Activated CD4-positive, alpha-beta memory T cell treated with anti-CD3 and anti-CD28 coated beads for 36 hours (primary cell): ENCODE results near the gene ZNF804A. TPM values are rescaled to one million over a fixed set of nuclear protein-coding genes. Genes with fewer than 3 reads are reported as not detected.
A peak's percentile ranks its signal among the peaks of the same experiment; 100 is the strongest.

Experiments used
- CTCF ChIA-PET: fragments of 350-600 bp; sonication (Branson Sonifier 250); formaldehyde crosslinking; loops from one replicate; lab custom pipeline; 2021; ENCODE audit warnings: antibody characterized with exemption, inconsistent platforms; lab: Charles Lee
- POLR2A ChIA-PET: fragments of 350-600 bp; sonication (Branson Sonifier 250); formaldehyde crosslinking; loops from one replicate; lab custom pipeline; 2021; ENCODE audit warnings: antibody characterized with exemption; lab: Charles Lee
- DNase-seq: peaks from one replicate; pipeline ENCODE4 v3.0.0-alpha.2; 2020
- H3K27ac Mint-ChIP-seq: one replicate; pipeline ENCODE4 v1.8.0; 2021; ENCODE audit warnings: mixed read lengths
- H3K27me3 Mint-ChIP-seq: one replicate; pipeline ENCODE4 v1.8.0; 2021; ENCODE audit warnings: mixed read lengths
- H3K36me3 Mint-ChIP-seq: one replicate; pipeline ENCODE4 v1.8.0; 2021; ENCODE audit warnings: mixed read lengths
- H3K4me1 Mint-ChIP-seq: one replicate; pipeline ENCODE4 v1.8.0; 2021; ENCODE audit warnings: low read depth, mixed read lengths
- H3K4me3 Mint-ChIP-seq: one replicate; pipeline ENCODE4 v1.8.0; 2021; ENCODE audit warnings: mild to moderate bottlenecking, mixed read lengths
- H3K9me3 Mint-ChIP-seq: one replicate; pipeline ENCODE4 v1.8.0; 2021; ENCODE audit warnings: mixed read lengths
- intact Hi-C: fragments of 100-400 bp; cut with micrococcal nuclease; formaldehyde crosslinking; loops from one replicate; pipeline ENCODE4 v1.15.1; 2023
- total RNA-seq, 2 experiments: library from RNA; stranded (reverse); gene quantifications; one replicate each; pipeline ENCODE4 v1.2.3, GENCODE V29; 2021

ZNF804A gene
- total RNA-seq: not detected

GRCh38 chr2:184598316-184599053, at the start of gene ZNF804A:
ZNF804A (plus strand) TSS chr2:184598529; CDS start chr2:184598960, 431 bp downstream.
- H3K27me3 Mint-ChIP-seq: peaks cover 36% of the 10 kb centered on the region
- ChIA-PET POLR2A (interaction anchor here (0.5 kb wide), 1 partner anchor 610 kb away, joined by 3 read pairs; no protein-coding TSS in a partner anchor), CTCF (no interaction called here)
- DNase-seq: peak; percentile 11
- H3K4me3 Mint-ChIP-seq: peak within 1 kb of the TSS; percentile 36
- peaks cover 10% of the 10 kb centered on the region for H3K4me1 Mint-ChIP-seq
- no peaks in the 10 kb centered on the region for H3K9me3 Mint-ChIP-seq
- intact Hi-C loops: no loop called here
- H3K27ac Mint-ChIP-seq: no peak within 1 kb of the TSS
- no peaks in the 10 kb centered on the region for H3K36me3 Mint-ChIP-seq

- Mint-ChIP-seq H3K27ac (no peak overlapping the region), H3K27me3 (no peaks in the 10 kb centered on the region), H3K9me3 (no peaks in the 10 kb centered on the region), H3K36me3 (no peaks in the 10 kb centered on the region), H3K4me3 (no peak overlapping the region), H3K4me1 (no peaks in the 10 kb centered on the region)
- ChIA-PET CTCF (no interaction called here), POLR2A (no interaction called here)
- intact Hi-C loops: no loop called here
- DNase-seq: no peak
Measured at GRCh38 chr2:184549153-184549552, 49.2 kb upstream of the ZNF804A start.

- Mint-ChIP-seq H3K4me1 (no peaks in the 10 kb centered on the region), H3K27ac (no peak overlapping the region), H3K27me3 (no peaks in the 10 kb centered on the region), H3K36me3 (no peaks in the 10 kb centered on the region), H3K9me3 (no peaks in the 10 kb centered on the region), H3K4me3 (no peak overlapping the region)
- DNase-seq: no peak
- ChIA-PET POLR2A (no interaction called here), CTCF (no interaction called here)
- intact Hi-C loops: no loop called here
Measured at GRCh38 chr2:184551626-184552025, 46.7 kb upstream of the ZNF804A start.

GRCh38 chr2:184554736-184555135, 43.6 kb upstream of the ZNF804A start:
- POLR2A ChIA-PET: no interaction called here
- no peak overlapping the region for H3K4me3 Mint-ChIP-seq
- DNase-seq: no peak
- H3K9me3 Mint-ChIP-seq: no peaks in the 10 kb centered on the region
- intact Hi-C loops: no loop called here
- H3K27me3 Mint-ChIP-seq: no peaks in the 10 kb centered on the region
- CTCF ChIA-PET: no interaction called here
- H3K36me3 Mint-ChIP-seq: no peaks in the 10 kb centered on the region
- H3K27ac Mint-ChIP-seq: no peak overlapping the region
- H3K4me1 Mint-ChIP-seq: no peaks in the 10 kb centered on the region

- Mint-ChIP-seq H3K27me3 (no peaks in the 10 kb centered on the region), H3K9me3 (no peaks in the 10 kb centered on the region), H3K27ac (no peak overlapping the region), H3K4me1 (no peaks in the 10 kb centered on the region), H3K4me3 (no peak overlapping the region), H3K36me3 (no peaks in the 10 kb centered on the region)
- DNase-seq: no peak
- CTCF ChIA-PET: no interaction called here
- POLR2A ChIA-PET: no interaction called here
- intact Hi-C loops: no loop called here
Measured at GRCh38 chr2:184555352-184555751, 43.0 kb upstream of the ZNF804A start.

GRCh38 chr2:184556639-184557038, 41.7 kb upstream of the ZNF804A start:
- Mint-ChIP-seq H3K27me3 (no peaks in the 10 kb centered on the region), H3K27ac (no peak overlapping the region), H3K36me3 (no peaks in the 10 kb centered on the region), H3K4me3 (no peak overlapping the region), H3K4me1 (no peaks in the 10 kb centered on the region), H3K9me3 (peaks cover 4% of the 10 kb centered on the region)
- intact Hi-C loops: no loop called here
- POLR2A ChIA-PET: no interaction called here
- no peak for DNase-seq
- CTCF ChIA-PET: no interaction called here

- Mint-ChIP-seq H3K27ac (no peak overlapping the region), H3K9me3 (peaks cover 4% of the 10 kb centered on the region), H3K4me1 (no peaks in the 10 kb centered on the region), H3K4me3 (no peak overlapping the region), H3K27me3 (no peaks in the 10 kb centered on the region), H3K36me3 (no peaks in the 10 kb centered on the region)
- intact Hi-C loops: no loop called here
- no peak for DNase-seq
- POLR2A ChIA-PET: no interaction called here
- CTCF ChIA-PET: no interaction called here
Measured at GRCh38 chr2:184558713-184559464, 39.4 kb upstream of the ZNF804A start.

GRCh38 chr2:184560603-184561002, 37.7 kb upstream of the ZNF804A start:
- Mint-ChIP-seq H3K36me3 (no peaks in the 10 kb centered on the region), H3K27ac (no peak overlapping the region), H3K4me3 (no peak overlapping the region), H3K27me3 (no peaks in the 10 kb centered on the region), H3K4me1 (no peaks in the 10 kb centered on the region), H3K9me3 (peaks cover 4% of the 10 kb centered on the region)
- POLR2A ChIA-PET: no interaction called here
- intact Hi-C loops: no loop called here
- CTCF ChIA-PET: no interaction called here
- no peak for DNase-seq

- H3K9me3 Mint-ChIP-seq: peaks cover 5% of the 10 kb centered on the region
- CTCF ChIA-PET: no interaction called here
Measured at GRCh38 chr2:184562532-184562931, 35.8 kb upstream of the ZNF804A start.

GRCh38 chr2:184564092-184564491, 34.2 kb upstream of the ZNF804A start:
- Mint-ChIP-seq H3K27ac (no peak overlapping the region), H3K9me3 (peaks cover 5% of the 10 kb centered on the region), H3K4me3 (no peak overlapping the region), H3K4me1 (no peaks in the 10 kb centered on the region), H3K27me3 (no peaks in the 10 kb centered on the region), H3K36me3 (no peaks in the 10 kb centered on the region)
- ChIA-PET CTCF (no interaction called here), POLR2A (no interaction called here)
- no peak for DNase-seq
- intact Hi-C loops: no loop called here

More at GRCh38 chr2:184562532-184562931, 35.8 kb upstream of the ZNF804A start:
- Mint-ChIP-seq H3K4me3 (no peak overlapping the region), H3K36me3 (no peaks in the 10 kb centered on the region), H3K27ac (no peak overlapping the region), H3K27me3 (no peaks in the 10 kb centered on the region), H3K4me1 (no peaks in the 10 kb centered on the region)
- intact Hi-C loops: no loop called here
- no peak for DNase-seq
- POLR2A ChIA-PET: no interaction called here

- Mint-ChIP-seq H3K9me3 (peaks cover 2% of the 10 kb centered on the region), H3K27me3 (no peaks in the 10 kb centered on the region), H3K36me3 (no peaks in the 10 kb centered on the region), H3K4me1 (no peaks in the 10 kb centered on the region), H3K27ac (no peak overlapping the region), H3K4me3 (no peak overlapping the region)
- ChIA-PET CTCF (no interaction called here), POLR2A (no interaction called here)
- DNase-seq: no peak
- intact Hi-C loops: no loop called here
Measured at GRCh38 chr2:184566716-184567115, 31.6 kb upstream of the ZNF804A start.

GRCh38 chr2:184577056-184577455, 21.3 kb upstream of the ZNF804A start:
- no peaks in the 10 kb centered on the region for H3K27me3 Mint-ChIP-seq
- ChIA-PET POLR2A (no interaction called here), CTCF (no interaction called here)
- H3K27ac Mint-ChIP-seq: no peak overlapping the region
- H3K9me3 Mint-ChIP-seq: peaks cover 2% of the 10 kb centered on the region
- DNase-seq: no peak
- no peak overlapping the region for H3K4me3 Mint-ChIP-seq
- no peaks in the 10 kb centered on the region for H3K36me3 Mint-ChIP-seq
- no peaks in the 10 kb centered on the region for H3K4me1 Mint-ChIP-seq
- intact Hi-C loops: no loop called here

GRCh38 chr2:184577743-184578142, 20.6 kb upstream of the ZNF804A start:
- ChIA-PET CTCF (no interaction called here), POLR2A (no interaction called here)
- Mint-ChIP-seq H3K27ac (no peak overlapping the region), H3K9me3 (peaks cover 2% of the 10 kb centered on the region), H3K4me1 (no peaks in the 10 kb centered on the region), H3K4me3 (no peak overlapping the region), H3K27me3 (no peaks in the 10 kb centered on the region), H3K36me3 (no peaks in the 10 kb centered on the region)
- DNase-seq: no peak
- intact Hi-C loops: no loop called here
